Measurements from ENCODE around the gene ERFE.

DNA sequence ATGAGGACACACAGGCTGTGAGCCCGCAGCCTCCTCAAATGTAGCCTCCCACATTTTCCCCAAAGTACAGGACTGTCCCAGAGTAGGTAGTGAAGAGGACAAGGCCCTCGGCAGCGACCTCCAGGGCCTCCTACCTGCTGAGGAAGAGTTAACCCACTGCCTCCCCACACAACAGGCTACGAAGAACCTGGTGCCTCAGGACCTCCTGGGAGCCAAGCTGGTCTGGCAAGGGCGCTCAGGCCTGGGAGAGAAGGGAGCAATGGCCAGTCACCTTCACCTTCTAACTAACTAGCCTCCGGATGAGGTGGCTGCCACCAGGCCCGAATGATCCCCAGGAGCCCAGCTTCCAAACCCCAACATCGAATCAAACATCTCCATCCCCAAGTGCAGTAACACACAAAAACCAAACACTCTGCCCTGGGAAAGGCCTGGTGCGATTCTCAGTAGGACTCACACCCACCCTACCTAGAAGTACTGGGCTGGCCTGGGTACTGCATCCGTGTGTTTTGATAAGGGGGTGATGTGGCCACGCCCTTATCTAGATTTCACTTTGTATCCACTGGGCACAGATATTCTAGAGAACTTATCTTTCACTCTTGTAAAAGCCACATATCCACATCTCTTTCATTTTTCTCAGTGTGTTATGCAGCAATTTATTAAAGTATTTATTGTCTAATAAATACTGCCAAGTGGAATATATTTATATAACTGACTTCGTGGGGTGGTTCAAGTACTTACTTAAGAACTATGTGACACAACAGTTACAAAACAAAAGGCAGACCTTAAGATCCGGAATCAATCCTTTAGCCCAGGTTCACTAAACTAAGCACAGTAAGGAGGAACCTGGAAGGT lies 9.7 kb downstream of the ERFE start:
- TF ChIP-seq POLR2A (IDR thresholded peaks at IDR 0.05; ENCODE audit: low read depth) = no peak
- TF ChIP-seq, protein P1, sequence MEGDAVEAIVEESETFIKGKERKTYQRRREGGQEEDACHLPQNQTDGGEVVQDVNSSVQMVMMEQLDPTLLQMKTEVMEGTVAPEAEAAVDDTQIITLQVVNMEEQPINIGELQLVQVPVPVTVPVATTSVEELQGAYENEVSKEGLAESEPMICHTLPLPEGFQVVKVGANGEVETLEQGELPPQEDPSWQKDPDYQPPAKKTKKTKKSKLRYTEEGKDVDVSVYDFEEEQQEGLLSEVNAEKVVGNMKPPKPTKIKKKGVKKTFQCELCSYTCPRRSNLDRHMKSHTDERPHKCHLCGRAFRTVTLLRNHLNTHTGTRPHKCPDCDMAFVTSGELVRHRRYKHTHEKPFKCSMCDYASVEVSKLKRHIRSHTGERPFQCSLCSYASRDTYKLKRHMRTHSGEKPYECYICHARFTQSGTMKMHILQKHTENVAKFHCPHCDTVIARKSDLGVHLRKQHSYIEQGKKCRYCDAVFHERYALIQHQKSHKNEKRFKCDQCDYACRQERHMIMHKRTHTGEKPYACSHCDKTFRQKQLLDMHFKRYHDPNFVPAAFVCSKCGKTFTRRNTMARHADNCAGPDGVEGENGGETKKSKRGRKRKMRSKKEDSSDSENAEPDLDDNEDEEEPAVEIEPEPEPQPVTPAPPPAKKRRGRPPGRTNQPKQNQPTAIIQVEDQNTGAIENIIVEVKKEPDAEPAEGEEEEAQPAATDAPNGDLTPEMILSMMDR (IDR thresholded peaks at IDR 0.05) = no peak

Data from esophagus muscularis mucosa (tissue), 3 donors.